Activated CD4-positive, CD25-positive, alpha-beta regulatory T cell treated with anti-CD3 and anti-CD28 coated beads, Interleukin-2, amount 50 U/mL, for 72 hours (primary cell): ENCODE data around the gene HOXA10.

Source experiments
- DNase-seq: peaks from one replicate; pipeline ENCODE4 v3.0.0; 2021

The HOXA10 gene

DNA sequence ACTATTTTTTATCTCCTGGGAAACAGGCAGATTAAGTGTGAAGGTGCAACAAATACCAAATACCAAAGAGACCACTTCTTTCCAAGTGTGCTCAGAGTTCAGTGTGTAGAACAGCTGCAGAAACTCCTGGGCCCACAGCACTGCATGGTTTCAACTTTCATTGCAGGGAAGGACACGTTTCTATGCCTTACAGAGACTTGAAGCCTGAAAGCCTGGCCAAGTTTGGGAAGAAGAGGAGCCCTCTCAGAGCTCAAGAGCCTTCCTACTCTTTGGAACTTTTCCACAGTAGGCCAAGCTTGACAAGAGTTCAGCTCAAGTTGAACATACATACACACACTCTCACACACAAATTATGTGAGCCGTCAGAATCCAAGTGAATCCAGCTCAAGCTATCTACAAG lies 46.1 kb downstream of the HOXA10 start:
- DNase-seq = no peak

GRCh38 chr7:27126596-27127327 lies 47.4 kb downstream of the HOXA10 start:
- DNase-seq = no peak

DNA sequence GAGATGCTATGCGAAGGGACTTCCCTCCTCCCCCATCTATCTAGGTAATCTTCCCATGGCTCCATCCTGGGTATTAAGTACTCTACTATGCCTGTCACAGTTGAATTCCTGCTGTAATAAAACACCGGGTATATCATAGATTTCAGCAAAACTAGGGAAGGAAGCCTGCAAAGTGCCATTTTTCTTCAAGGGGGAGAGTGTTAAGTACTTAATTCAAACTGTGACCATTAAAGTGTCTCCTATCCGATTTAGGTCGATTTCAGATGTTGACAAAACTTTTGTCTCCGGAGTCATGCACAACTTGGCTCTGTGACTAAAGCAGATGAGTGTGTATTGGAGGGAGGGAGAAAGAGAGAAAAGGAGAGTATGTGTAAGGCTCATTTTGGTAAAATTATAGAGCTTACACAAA lies 48.1 kb downstream of the HOXA10 start:
- DNase-seq = no peak

GRCh38 chr7:27124902-27125689 lies 49.0 kb downstream of the HOXA10 start:
- no peak for DNase-seq

DNA sequence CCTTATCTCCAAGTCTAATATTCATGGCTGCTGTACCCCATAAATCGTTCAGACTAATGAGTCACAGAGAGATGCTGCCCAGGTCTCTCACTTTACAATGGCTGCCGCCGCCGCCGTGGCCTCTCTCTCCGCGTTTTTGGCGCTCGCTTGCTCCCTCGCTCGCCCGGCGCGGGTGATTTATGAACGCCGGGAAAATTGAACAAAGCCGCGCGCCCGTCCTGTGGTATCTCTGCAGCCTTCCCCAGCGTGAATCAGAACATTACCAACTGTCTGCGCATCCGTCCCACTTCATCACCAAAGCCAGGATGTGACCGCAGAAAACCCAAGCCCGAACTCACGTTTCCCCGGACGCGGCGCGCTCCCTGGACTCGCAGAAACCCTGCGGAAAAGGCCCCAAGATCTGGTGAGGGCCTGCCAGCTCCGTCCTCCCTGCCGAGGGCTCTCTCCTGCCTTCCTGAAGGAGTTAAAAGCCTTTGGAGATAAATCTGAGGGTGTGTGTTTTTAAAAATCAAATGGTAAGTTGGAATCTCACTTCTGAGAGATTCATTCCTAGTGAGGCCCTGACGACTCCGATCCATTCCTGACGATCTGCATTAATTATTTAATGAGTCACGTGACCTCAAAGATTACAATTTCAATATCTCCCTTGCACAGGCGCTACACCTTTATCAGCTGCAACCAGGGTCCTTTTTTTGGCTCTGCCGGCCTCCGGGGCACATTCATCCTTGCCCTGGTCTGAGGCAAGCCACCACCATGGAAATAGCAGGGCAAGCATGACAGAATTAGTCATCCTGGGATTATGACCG lies 49.8 kb downstream of the HOXA10 start:
- no peak for DNase-seq

DNA sequence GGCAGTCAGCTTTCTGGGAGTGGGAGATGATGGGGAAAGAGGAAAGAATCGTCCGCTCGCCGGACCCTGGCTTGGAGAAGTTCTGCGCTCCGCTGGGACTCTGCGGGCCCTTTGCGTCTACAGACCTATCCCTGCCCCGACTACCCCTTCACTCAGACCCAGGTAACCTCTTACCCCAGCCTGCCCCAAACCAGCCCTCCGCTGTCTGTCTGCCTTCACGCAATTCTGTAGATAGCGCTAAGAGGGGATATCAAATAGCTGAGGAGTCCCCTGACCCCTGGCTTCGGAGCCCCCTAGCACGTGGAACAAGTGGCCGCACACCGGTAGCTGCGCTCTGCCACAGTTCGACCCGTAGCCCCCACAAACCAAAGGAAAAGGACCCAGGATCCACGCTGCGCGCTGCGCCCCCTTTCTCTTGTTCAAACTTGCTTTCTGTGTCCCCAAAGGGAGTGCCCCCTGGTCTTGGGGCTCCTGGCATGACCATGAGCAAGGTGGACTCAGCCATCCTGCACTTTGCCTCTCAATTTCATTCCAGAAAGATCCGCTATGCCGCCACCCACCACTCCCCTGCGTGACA lies 50.6 kb downstream of the HOXA10 start:
- DNase-seq = no peak

DNA sequence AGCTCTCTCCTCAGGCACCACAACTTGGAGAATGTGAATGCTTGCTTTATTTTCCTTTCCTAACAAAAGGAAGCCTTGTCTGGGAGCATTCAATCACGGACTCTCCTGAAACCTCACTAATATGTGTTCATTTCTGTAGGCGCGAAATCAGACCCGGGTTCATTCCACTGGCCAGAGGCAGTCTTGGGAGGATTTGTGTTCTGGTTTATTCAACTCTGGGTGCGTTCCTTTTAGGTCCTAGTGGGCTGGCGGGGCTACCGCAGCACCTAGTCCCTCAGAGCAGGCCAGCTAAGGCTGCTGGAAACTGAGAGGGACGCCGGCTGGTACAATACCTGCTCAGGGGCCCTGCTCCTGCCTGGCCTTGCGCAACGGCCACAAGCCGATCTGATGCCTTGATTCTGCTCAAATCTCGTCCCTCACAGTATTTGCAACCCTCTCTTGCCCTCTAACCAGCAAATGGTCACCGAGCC lies 51.1 kb downstream of the HOXA10 start:
- DNase-seq = no peak

DNA sequence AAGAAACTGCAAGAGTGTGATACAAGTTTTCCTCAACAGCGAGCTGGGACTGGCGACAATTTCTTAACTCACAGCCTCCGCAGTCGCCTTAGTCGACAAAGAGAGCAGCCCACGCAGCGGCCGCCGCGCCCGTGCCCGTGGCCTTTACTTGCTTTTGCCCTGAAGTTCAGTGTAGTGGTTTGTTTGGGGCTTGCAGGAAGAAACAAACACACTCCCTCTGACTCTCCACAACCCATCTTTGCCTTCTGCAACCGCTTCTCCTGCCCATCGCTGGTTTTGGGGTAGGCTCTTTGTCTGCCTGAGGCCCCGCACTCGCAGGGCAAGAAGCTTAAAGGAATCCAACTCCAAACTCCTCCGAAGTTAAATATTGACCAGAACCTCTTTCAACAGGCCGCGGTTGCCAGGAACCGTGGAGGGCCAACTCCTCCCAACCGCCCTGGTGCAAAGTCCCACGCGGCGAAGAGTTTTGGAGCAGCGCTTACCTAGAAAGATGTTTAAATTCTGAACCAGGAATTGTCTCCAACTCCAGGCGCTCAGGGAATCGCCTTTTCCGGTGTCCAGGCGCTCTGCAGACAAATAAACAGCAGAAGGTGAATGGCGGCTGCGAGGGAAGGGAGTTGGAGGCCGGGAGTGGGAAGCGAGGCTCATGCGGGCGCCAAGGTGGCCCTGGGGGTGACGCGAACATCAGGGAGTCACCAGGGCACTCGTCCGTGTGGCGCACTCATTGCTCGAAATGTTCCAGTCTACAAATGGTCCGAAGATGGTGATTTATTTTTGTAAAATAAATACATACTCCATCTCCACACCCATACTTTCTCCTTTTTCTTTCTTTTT lies 51.8 kb downstream of the HOXA10 start:
- no peak for DNase-seq

DNA sequence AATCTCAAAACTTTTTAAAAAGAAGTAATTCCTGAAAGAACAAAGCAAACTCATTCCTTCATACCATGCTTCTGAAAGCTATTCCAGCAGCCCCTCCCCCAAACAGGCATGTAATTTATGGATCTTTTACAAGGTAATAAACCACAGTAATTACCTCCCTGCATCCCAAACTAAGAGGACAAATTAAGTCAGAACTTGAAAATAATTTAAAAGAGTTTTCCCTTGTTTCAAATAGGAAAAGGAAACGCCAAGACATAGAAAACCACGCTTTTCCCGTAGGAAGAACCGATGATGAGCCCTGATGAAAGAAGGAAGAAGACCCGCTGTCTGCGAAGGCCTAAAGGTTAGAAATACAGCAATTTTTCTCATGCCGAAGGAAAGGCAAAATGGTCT lies 52.4 kb downstream of the HOXA10 start:
- no peak for DNase-seq
